Hepatocyte (in vitro differentiated cells): ENCODE results near the gene FMN1.

Experiments
- EZH2phosphoT487 ChIP-seq: fragments of 200-600 bp; sonication (generic); IDR thresholded peaks from one replicate; pipeline ENCODE4 v1.6.1; 2018; ENCODE audit warnings: antibody characterized with exemption, mild to moderate bottlenecking, low read depth, moderate library complexity; ENCODE audit not compliant: unreplicated experiment, severe bottlenecking
- TF ChIP-seq, protein P1 (sequence below): fragments of 200-600 bp; sonication (generic); IDR thresholded peaks from 2 replicates; pipeline ENCODE4 v1.5.1; 2016; ENCODE audit warnings: antibody characterized with exemption, mild to moderate bottlenecking; ENCODE audit not compliant: poor library complexity

DNA sequence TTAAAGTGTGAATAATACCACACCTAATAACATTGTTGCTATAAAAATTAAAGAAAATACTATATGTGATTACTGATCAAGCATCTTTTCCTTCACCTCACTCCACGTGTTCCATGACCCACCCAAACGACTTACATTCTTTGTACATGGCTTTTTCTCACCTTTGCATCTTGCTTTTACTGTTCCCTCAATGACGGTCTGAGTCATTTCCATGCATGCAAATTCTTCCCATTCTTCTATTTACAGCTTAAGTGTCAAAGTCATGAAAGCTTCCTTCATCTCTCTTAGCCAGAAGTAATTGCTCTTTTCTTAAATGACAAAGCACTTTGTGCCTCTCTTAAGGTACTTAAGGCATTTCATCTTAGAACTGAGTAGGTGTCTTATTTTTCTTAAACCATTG, 412.7 kb downstream of the FMN1 start:
- TF ChIP-seq, protein P1, sequence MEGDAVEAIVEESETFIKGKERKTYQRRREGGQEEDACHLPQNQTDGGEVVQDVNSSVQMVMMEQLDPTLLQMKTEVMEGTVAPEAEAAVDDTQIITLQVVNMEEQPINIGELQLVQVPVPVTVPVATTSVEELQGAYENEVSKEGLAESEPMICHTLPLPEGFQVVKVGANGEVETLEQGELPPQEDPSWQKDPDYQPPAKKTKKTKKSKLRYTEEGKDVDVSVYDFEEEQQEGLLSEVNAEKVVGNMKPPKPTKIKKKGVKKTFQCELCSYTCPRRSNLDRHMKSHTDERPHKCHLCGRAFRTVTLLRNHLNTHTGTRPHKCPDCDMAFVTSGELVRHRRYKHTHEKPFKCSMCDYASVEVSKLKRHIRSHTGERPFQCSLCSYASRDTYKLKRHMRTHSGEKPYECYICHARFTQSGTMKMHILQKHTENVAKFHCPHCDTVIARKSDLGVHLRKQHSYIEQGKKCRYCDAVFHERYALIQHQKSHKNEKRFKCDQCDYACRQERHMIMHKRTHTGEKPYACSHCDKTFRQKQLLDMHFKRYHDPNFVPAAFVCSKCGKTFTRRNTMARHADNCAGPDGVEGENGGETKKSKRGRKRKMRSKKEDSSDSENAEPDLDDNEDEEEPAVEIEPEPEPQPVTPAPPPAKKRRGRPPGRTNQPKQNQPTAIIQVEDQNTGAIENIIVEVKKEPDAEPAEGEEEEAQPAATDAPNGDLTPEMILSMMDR: no peak
- TF ChIP-seq EZH2phosphoT487: no peak
